B cell (primary cell): ENCODE measurements around the gene ST6GALNAC3. TPM values are rescaled to one million over a fixed set of nuclear protein-coding genes. Genes with fewer than 3 reads are reported as not detected.
"Not testable (repeated sequence)": the region's sequence is repeated elsewhere in the genome, so short reads cannot be mapped to it uniquely, and the experiment has no call there.

Source experiments
- ATAC-seq: fragments of 200-7000 bp; cut with Tn5 transposase; one replicate; pipeline ENCODE4 v1.10.0; 2021; ENCODE audit warnings: low read depth, mild to moderate bottlenecking, moderate number of reproducible peaks, moderate library complexity
- CTCF ChIA-PET: fragments of 350-600 bp; sonication (Branson Sonifier 250); formaldehyde crosslinking; loops from one replicate; lab custom pipeline; 2021; ENCODE audit warnings: antibody characterized with exemption, inconsistent platforms; lab: Charles Lee
- POLR2A ChIA-PET: fragments of 350-600 bp; sonication (Branson Sonifier 250); formaldehyde crosslinking; loops from one replicate; lab custom pipeline; 2021; ENCODE audit warnings: antibody characterized with exemption; lab: Charles Lee
- DNase-seq: peaks from one replicate; pipeline ENCODE4 v3.0.0; 2013
- H2AFZ ChIP-seq: 2 replicates; pipeline ENCODE4 v1.6.1; 2012; ENCODE audit warnings: mild to moderate bottlenecking, low read depth, low read length; ENCODE audit not compliant: insufficient read depth, poor library complexity, severe bottlenecking
- H3K27ac ChIP-seq, 2 donors: 1 replicate in 1 of 2; 2 replicates in 1 of 2; pipeline ENCODE4 v1.5.1; 2012 to 2013; ENCODE audit warnings: low read length in 2 of 2, mild to moderate bottlenecking in 2 of 2, moderate library complexity in 1 of 2
- H3K27me3 ChIP-seq, 4 experiments: fragments of 200-600 bp in 1 of 4; sonication (generic) in 1 of 4; replicated peaks in 1 of 4; 1 replicate in 2 of 4; 2 replicates in 2 of 4; pipeline versions ENCODE4 v1.6.1 to v1.7.0; 2013 to 2016; ENCODE audit warnings: low read length in 3 of 4, mild to moderate bottlenecking in 2 of 4, mixed read lengths in 1 of 4, moderate library complexity in 1 of 4; ENCODE audit not compliant: insufficient read depth in 4 of 4, control insufficient read depth in 3 of 4; ENCODE audit errors: control extremely low read depth in 1 of 4
- H3K36me3 ChIP-seq, 2 experiments: replicated peaks in 1 of 2; 1 replicate in 1 of 2; 2 replicates in 1 of 2; pipeline versions ENCODE4 v1.6.1 to v1.7.1; 2013; ENCODE audit warnings: low read length in 1 of 2; ENCODE audit not compliant: insufficient read depth in 2 of 2, control insufficient read depth in 1 of 2; ENCODE audit errors: control extremely low read depth in 1 of 2, extremely low read depth in 1 of 2
- H3K4me1 ChIP-seq, 2 donors: fragments of 200-600 bp in 1 of 2; sonication (generic) in 1 of 2; 1 replicate in 1 of 2; 2 replicates in 1 of 2; pipeline versions ENCODE4 v1.5.1 to v1.6.1; 2013 to 2017; ENCODE audit warnings: low read length in 2 of 2; ENCODE audit not compliant: control insufficient read depth in 2 of 2, insufficient read depth in 2 of 2
- H3K4me2 ChIP-seq: replicated peaks from 2 replicates; pipeline ENCODE3; 2012; ENCODE audit warnings: mild to moderate bottlenecking, low read depth, low read length; ENCODE audit not compliant: poor library complexity, severe bottlenecking
- H3K4me3 ChIP-seq, 5 experiments: fragments of 200-600 bp in 1 of 5; sonication (generic) in 1 of 5; 1 replicate in 3 of 5; 2 replicates in 2 of 5; pipeline versions ENCODE4 v1.5.1 to v1.7.0; 2011 to 2016; ENCODE audit warnings: low read length in 4 of 5, mild to moderate bottlenecking in 4 of 5, low read depth in 2 of 5, control low read depth in 1 of 5, moderate library complexity in 1 of 5; ENCODE audit not compliant: insufficient read depth in 1 of 5; ENCODE audit errors: control extremely low read depth in 1 of 5, extremely low read depth in 1 of 5
- H3K79me2 ChIP-seq: fragments of 200-600 bp; sonication (generic); one replicate; pipeline ENCODE4 v1.6.0; 2016; ENCODE audit warnings: low read length; ENCODE audit not compliant: control insufficient read depth, insufficient read depth
- H3K9ac ChIP-seq: fragments of 200-600 bp; sonication (generic); 2 replicates; pipeline ENCODE4 v1.6.1; 2017; ENCODE audit warnings: mild to moderate bottlenecking, low read length, moderate library complexity
- H3K9me3 ChIP-seq, 3 donors: one replicate each; pipeline versions ENCODE4 v1.6.1 to v1.7.1; 2013; ENCODE audit warnings: low read length in 2 of 3; ENCODE audit not compliant: control insufficient read depth in 2 of 3, insufficient read depth in 1 of 3; ENCODE audit errors: control extremely low read depth in 1 of 3
- H4K20me1 ChIP-seq: 2 replicates; pipeline ENCODE4 v1.6.0; 2012; ENCODE audit warnings: mild to moderate bottlenecking, low read length; ENCODE audit not compliant: insufficient read depth, control insufficient read depth, poor library complexity, severe bottlenecking
- H3K27ac Mint-ChIP-seq: one replicate; pipeline ENCODE4 v1.8.0; 2021; ENCODE audit warnings: mixed read lengths
- H3K27me3 Mint-ChIP-seq: one replicate; pipeline ENCODE4 v1.8.0; 2021; ENCODE audit warnings: mixed read lengths
- H3K4me1 Mint-ChIP-seq: one replicate; pipeline ENCODE4 v1.8.0; 2021; ENCODE audit warnings: mixed read lengths
- H3K4me3 Mint-ChIP-seq: one replicate; pipeline ENCODE4 v1.8.0; 2021; ENCODE audit warnings: mixed read lengths
- H3K9me3 Mint-ChIP-seq: one replicate; pipeline ENCODE4 v1.8.0; 2022; ENCODE audit warnings: mixed read lengths; ENCODE audit not compliant: insufficient read depth
- EZH2 ChIP-seq: IDR thresholded peaks from 2 replicates; pipeline ENCODE4 v1.6.1; 2012; ENCODE audit warnings: borderline replicate concordance, low read depth, mild to moderate bottlenecking, moderate library complexity, low read length; ENCODE audit not compliant: insufficient read depth, poor library complexity, severe bottlenecking
- WGBS: methylation state at CpG from one replicate; pipeline ENCODE4 v1.1.5; 2013; ENCODE audit warnings: missing lambda C conversion rate; ENCODE audit not compliant: insufficient coverage; 5-methylcytosine and 5-hydroxymethylcytosine counted together
- intact Hi-C: fragments of 100-400 bp; cut with micrococcal nuclease; formaldehyde crosslinking; loops from one replicate; pipeline ENCODE4 v1.10.0; 2022
- polyA plus RNA-seq: library from polyadenylated mRNA; depleted of rRNA; stranded (reverse); fragments of >200 nt; gene quantifications from 2 replicates; pipeline ENCODE4 v1.2.3, GENCODE V29; 2012
- total RNA-seq, 2 donors: library from RNA; stranded (reverse); fragments of 120-200 nt in 1 of 2; gene quantifications; 1 replicate in 1 of 2; 2 replicates in 1 of 2; pipeline versions ENCODE4 v1.2.3 to v1.2.4, GENCODE V29; 2013 to 2022
- TF ChIP-seq, protein P1 (sequence below): fragments of 200-600 bp; IDR thresholded peaks from one replicate; pipeline ENCODE4 v1.8.0; 2022; ENCODE audit warnings: antibody characterized with exemption, mild to moderate bottlenecking

Gene ST6GALNAC3
- total and polyA plus RNA-seq, 2 donors (not counting 1 experiment from before 2014, with no cell fraction given): 3.0 to 17.3 TPM

DNA sequence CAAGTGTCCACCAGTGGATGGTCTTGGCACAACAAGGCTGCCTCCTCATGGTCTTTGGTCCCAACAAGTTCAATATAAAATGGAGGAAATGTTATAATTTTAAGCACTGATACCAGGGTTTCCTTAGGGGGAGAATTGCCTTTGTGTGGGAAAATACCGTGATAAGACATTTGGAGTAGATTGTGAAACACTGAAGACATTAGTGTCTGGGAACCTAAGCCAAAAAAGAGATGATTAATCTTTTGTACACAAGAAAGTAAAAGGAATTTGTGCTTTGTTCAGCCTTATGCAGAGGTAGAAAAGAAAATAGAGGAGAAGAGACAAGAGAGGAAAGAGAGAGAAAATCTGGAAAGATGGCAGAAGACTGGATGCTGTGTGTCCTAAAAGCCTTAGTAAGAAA lies 36.1 kb downstream of the ST6GALNAC3 start:
- CTCF ChIA-PET: no interaction called here
- Histone ChIP-seq H3K27me3 (no peaks in the 10 kb centered on the region), H3K36me3 (no peaks in the 10 kb centered on the region), H2AFZ (peak overlapping the region; percentile 17), H3K9ac (peak overlapping the region; percentile 35), H4K20me1 (no peaks in the 10 kb centered on the region), H3K27ac (peak overlapping the region; percentile 8 to 71), H3K4me2 (peak overlapping the region; percentile 58), H3K4me3 (no peak overlapping the region), H3K79me2 (peaks cover 23% of the 10 kb centered on the region), H3K4me1 (peaks cover 12 to 22% of the 10 kb centered on the region in 2 donors), H3K9me3 (no peaks in the 10 kb centered on the region)
- Mint-ChIP-seq H3K9me3 (no peaks in the 10 kb centered on the region), H3K27ac (peak overlapping the region; percentile 73), H3K4me3 (peak overlapping the region; percentile 70), H3K4me1 (peaks cover 27% of the 10 kb centered on the region), H3K27me3 (no peaks in the 10 kb centered on the region)
- 67% methylated on average over 1 of the region's 1 CpG for WGBS
- no peak for DNase-seq
- POLR2A ChIA-PET: no interaction called here
- ATAC-seq: no peak
- intact Hi-C loops: no loop called here
- TF ChIP-seq, protein P1, sequence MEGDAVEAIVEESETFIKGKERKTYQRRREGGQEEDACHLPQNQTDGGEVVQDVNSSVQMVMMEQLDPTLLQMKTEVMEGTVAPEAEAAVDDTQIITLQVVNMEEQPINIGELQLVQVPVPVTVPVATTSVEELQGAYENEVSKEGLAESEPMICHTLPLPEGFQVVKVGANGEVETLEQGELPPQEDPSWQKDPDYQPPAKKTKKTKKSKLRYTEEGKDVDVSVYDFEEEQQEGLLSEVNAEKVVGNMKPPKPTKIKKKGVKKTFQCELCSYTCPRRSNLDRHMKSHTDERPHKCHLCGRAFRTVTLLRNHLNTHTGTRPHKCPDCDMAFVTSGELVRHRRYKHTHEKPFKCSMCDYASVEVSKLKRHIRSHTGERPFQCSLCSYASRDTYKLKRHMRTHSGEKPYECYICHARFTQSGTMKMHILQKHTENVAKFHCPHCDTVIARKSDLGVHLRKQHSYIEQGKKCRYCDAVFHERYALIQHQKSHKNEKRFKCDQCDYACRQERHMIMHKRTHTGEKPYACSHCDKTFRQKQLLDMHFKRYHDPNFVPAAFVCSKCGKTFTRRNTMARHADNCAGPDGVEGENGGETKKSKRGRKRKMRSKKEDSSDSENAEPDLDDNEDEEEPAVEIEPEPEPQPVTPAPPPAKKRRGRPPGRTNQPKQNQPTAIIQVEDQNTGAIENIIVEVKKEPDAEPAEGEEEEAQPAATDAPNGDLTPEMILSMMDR: no peak
- no peak for TF ChIP-seq EZH2

DNA sequence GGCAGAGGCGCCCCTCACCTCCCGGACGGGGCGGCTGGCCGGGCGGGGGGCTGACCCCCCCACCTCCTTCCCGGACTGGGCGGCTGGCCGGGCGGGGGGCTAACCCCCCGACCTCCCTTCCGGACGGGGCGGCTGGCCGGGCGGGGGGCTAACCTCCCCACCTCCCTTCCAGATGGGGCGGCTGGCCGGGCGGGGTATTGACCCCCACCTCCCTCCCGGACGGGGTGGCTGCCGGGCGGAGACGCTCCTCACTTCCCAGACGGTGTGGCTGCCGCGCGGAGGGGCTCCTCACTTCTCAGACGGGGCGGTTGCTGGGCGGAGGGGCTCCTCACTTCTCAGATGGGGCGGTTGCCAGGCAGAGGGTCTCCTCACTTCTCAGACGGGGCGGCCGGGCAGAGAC lies 37.8 kb downstream of the ST6GALNAC3 start:
- H3K27ac ChIP-seq, H3K9ac ChIP-seq, H3K27ac Mint-ChIP-seq, H4K20me1 ChIP-seq, H3K4me3 ChIP-seq, H3K27me3 ChIP-seq, H3K9me3 Mint-ChIP-seq, H2AFZ ChIP-seq, CTCF ChIA-PET, H3K4me3 Mint-ChIP-seq, ATAC-seq, H3K36me3 ChIP-seq, H3K27me3 Mint-ChIP-seq, DNase-seq, POLR2A ChIA-PET, H3K9me3 ChIP-seq, H3K4me2 ChIP-seq, intact Hi-C loops: not testable (repeated sequence)
- H3K4me1 ChIP-seq: peaks cover 12 to 22% of the 10 kb centered on the region in 2 donors
- peaks cover 21% of the 10 kb centered on the region for H3K79me2 ChIP-seq
- WGBS: 97% methylated on average over 15 of the region's 35 CpGs
- H3K4me1 Mint-ChIP-seq: peaks cover 27% of the 10 kb centered on the region
